NOMO-1 treated with dmso at 0.1 percent for 144 hours (cell line): ENCODE measurements around the gene WDR20.
"Not testable (repeated sequence)": the region's sequence is repeated elsewhere in the genome, so short reads cannot be mapped to it uniquely, and the experiment has no call there.

Source experiments
- DNase-seq: peaks from one replicate; lab custom pipeline; 2025; ENCODE audit not compliant: unreplicated experiment; lab: John Stamatoyannopoulos, UW

WDR20 gene

DNA sequence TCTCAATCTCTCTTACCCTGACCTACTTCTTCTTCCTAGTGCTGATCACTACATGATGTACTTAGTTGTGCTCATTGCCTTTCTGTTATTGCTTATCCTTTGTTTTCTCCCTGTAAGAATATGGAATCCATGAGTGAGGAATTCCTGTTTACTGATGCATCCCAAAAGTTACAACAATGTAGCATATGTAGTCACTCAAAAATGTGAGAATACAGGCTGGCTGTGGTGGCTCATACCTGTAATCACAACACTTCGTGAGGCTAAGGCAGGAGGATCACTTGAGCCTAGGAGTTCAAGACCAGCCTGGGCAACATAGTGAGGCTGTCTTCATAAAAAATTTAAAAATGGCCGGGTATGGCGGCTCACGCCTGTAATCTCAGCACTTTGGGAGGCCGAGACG is 8.0 kb upstream of the WDR20 start:
- DNase-seq: no peak

DNA sequence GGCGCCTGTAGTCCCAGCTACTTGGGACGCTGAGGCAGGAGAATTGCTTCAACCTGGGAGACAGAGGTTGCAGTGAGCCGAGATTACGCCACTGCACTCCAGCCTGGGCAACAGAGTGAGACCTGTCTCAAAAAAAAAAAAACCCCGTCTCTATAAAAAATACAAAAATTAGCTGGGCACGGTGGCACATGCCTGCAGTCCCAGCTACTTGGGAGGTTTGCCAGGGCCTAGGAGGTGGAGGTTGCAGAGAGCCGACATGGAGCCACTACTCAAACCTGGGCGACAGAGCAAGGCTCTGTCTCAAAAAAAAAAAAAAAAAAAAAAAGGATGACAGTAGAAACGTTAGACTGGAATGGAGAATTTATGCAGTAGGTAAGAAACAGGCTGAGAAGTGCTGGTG is 5.7 kb upstream of the WDR20 start:
- DNase-seq: not testable (repeated sequence)

DNA sequence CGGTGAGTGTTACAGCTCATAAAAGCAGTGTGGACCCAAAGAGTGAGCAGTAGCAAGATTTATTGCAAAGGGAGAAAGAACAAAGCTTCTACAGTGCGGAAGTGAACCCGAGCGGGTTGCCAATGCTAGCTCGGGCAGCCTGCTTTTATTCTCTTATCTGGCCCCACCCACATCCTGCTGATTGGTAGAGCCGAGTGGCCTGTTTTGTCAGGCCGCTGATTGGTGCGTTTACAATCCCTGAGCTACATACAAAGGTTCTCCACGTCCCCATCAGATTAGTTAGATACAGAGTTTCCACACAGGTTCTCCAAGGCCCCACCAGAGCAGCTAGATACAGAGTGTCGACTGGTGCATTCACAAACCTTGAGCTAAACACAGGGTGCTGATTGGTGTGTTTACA is 5.0 kb upstream of the WDR20 start:
- DNase-seq: not testable (repeated sequence)

DNA sequence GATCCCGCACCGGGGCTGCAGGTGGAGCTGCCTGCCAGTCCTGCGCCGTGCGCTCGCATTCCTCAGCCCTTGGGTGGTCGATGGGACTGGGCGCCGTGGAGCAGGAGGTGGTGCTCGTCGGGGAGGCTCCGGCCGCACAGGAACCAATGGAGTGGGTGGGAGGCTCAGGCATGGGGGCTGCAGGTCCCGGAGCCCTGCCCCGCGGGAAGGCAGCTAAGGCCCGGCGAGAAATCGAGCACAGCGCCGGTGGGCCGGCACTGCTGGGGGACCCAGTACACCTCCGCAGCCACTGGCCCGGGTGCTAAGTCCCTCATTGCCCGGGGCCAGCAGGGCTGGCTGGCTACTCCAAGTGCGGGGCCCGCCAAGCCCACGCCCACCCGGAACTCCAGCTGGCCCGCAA is 4.2 kb upstream of the WDR20 start:
- DNase-seq: not testable (repeated sequence)

DNA sequence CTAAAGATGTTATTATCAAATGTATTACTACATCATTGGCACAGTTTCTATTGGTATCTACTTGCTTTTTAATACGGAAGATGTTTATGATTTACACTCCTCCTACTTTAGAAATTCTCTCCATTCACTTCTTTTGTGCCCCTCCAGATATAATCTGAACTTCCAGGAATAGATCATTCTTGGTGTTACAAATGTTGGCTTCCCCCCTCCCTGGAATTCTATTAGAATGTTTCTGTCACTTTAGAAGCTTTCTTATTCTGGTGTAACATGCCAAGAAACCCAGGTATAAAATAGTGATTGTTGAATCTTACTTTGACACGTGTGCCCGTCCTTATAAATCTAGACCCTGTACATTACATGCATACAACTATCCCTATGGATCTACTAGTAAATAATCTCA is 1.2 kb upstream of the WDR20 start:
- DNase-seq: no peak

DNA sequence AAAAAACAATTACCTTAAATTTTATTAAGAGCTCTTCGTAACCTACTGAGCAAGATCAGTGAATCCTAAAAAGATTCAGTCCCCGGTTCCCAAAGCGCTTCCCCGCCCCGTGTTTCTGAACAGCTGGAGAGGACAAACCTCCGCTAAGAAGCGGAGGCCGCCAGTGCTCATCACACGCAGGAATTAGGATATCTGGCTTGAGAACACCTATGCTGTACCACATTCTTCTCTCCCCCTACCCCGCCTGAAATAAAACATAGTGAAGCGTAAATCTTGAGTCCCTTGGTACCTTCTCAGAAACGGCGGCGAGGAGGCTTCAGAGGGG is 774 bp upstream of the WDR20 start:
- no peak for DNase-seq

DNA sequence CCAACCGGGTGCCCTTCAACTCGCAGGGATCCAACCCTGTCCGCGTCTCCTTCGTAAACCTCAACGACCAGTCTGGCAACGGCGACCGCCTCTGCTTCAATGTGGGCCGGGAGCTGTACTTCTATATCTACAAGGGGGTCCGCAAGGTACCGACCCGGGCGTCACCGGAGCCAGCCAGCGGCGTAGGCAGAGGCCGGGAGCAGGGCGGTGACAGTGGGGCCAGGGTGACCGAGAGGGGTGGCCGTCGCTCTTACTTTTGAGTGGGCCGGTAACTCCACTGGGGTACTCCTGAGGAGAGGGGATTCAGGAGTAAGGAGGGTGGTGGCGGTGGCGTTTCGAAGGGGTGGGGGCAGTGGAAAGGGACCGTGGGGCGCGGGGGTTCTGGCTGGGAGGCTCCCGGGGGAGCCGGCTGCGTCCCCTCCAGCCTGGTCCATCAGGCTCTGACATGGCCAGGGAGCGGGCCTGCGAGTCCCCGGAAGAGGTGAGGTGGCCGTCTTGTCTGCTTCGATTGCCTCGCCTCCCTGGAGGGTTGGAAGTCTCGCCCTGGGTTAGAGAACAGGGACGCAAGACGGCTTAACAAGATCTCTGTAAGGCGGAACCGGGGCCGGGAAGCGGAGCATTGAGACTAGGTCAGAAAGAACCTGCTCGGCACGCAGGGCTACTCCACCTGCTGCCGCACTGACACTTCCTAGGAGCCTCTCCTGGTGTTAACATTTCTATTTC is 491 bp downstream of the WDR20 start:
- DNase-seq: no peak

DNA sequence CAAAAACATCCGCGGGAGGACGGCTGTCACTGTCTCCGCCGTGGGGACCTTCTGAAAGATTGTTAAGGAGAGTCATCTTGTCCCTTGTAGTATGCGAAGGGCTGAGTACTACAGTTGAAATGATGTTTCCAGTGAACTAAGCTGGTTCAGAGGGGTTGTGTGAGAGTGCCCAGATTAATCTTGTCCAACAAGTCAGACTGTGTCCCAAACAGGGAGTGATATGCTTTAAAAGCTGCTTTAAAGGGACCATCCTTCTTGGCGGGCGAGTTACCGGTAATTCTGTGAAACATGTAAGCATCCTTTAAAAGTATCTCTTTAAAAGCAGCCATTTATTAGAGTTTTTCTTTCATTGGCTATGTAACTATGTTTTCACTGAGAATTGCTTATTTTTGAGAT is 1.1 kb downstream of the WDR20 start:
- DNase-seq: no peak

DNA sequence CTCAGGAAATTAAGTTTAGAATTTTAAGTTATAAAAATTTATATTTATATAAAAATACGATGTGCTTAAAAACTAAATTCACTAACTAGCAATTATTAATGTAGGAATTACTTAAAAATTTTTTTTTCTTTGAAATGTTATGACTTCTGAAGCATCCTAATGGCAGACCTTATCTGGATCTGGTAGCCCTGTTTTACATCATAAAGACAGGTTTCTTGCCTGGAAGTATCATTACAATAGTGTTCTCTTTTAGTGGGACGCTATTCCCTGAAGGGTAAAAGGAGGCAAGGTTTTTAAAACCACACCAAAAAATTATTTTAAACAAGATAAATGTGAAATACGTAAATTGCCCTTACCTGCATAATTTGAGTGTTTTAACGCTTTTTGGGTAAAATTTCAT is 2.1 kb downstream of the WDR20 start:
- DNase-seq: no peak

DNA sequence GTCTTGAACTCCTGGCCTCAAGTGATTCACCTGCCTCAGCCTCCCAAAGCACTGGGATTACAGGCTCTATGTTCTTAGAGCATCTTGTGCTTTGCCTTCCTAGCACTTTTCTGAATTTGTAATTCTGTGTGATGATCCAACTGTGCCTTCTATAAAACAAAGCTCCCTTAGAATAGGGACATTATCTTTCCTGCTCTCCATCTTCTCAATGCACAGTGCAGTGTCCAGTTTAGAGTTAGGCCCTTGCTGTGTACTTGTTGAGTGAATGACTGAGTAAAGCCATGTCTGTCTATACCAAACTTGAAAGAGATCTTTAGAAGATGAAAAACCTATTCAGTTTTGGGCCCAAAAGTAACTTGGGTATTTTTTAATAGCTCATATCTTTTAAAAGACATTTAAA is 5.2 kb downstream of the WDR20 start:
- no peak for DNase-seq

DNA sequence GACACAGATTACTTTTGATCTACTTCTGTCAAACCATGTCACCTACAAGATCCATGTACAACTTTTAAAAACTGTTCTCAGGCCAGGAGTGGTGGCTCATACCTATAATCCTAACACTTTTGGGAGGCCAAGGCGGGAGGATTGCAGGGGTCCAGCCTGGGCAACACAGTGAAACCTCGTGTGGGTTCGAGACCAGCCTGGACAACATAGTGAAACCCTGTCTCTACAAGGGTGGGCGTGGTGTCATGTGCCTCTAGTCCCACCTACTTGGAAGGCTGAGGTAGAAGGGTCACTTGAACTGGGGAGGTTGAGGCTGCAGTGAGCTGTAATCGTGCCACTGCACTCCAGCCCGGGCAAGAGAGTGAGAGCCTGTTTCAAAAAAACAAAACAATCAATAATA is 5.7 kb downstream of the WDR20 start:
- no peak for DNase-seq

DNA sequence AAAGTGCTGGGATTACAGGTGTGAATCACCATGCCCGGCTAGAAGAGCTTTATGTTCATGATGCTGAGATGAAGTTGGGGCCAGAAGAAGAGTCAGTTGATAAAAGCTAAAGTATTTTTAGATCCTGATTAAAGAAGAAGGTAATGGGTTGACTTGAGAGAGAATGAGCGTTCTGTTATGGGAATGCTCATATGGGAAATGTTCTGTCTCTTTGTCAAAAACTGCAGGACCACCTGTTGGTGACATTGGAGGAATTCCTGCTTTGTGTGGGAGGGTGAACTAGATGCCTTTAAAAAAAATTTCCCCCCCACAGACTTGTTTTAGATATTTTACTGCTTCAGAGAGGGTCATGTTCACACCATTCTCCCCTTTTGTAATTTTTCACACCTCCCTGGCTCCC is 6.7 kb downstream of the WDR20 start:
- DNase-seq: no peak

DNA sequence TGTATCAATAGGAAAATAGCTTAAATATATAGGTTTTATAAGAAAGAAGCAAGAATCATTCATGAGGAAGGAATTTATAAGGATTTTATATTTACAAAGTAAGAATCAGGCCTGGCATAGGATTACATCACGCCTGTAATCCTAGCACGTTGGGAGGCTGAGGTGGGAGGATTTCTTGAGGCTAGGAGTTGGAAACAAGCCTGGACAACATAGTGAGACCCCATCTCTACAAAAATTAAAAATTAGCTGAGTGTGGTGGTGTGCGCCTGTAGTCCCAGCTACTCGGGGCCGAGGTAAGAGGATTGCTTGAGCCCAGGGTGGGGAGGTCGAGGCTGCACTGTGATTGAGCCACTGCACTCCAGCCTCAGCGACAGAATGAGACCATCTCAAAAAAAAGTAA is 10.4 kb downstream of the WDR20 start:
- DNase-seq: no peak

DNA sequence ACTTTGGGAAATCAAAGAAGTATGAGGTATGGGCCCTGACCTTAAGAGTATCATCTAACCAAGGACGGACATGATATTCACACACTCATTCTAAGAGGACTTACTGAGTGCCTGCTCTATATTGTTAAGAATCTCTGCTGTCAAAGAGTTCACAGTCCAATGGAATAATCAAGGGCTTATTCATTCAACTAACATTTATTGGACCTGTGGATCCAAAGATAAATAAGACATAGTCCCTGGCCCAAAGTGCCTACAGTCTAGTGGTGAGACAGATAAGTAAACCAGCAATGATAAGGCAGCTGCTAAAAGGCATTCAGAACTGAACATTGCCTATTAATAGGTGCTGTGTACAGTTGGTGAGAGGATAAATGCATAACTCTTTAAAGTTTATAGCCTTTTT is 11.0 kb downstream of the WDR20 start:
- no peak for DNase-seq

DNA sequence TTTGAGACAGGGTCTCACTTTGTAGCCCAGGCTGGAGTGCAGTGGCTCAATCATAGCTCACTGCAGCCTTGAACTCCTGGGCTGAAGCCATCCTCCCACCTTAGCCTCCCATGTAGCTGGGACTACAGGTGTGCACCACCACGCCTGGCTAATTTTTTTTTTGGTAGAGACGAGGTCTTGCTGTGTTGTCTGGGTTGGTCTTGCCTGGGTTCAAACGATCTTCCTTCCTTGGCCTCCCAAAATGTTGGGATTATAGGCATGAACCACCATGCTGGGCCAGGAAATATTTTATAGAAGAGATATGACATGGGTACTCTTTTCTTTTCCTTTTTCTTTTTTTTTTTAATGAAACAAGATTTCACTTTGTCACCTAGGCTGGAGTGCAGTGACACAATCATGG is 11.7 kb downstream of the WDR20 start:
- not testable (repeated sequence) for DNase-seq

DNA sequence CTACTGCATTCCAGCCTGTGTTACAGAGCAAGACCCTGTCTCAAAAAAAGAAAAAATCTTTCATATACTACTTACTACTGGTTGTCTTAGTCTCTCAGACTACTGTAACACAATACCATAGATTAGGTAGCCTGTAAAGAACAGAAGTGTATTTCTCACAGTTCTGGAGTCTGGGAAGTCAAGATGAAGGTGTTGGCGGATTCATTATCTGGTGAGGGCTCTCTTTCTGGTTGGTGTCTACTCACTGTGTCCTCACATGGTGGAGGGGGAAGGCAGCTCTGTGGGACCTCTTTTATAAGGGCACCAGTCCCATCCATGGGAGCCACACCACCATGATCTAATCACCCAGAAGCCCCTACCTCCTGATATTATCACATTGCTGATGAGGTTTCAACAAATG is 14.4 kb downstream of the WDR20 start:
- no peak for DNase-seq

DNA sequence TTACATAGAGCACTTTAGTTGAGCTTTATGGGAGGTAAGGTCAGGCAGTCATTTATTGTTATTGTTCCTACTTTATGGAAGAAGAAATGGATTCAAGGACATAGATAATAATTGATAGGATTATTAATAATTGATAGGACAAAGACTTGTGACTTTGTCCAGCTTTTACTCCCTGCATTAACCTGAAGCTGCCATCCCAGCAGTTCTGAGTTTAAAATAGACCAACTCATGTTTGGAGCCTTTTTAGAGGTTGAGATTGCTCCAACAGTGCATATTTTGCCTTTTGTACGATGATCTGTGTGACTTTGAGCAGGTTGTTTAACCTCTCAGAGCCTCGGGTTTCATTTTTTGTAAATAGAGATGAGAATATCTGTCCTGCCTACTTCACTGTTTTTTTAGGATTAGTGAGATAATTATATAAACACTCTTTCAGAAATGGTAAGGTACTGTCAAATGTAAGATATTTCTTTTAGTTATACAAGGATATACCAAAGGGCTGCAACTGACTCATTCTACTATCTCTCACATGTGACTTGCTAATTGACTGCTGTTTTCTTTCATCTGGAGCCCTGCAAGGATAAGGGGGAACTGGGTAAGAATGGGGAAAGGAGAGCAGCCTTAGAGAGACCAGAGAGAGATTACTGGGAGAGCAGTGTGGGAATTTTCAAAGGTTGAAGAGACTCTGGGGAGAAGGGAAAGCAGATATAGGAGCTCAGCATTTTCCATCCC is 15.3 kb downstream of the WDR20 start:
- no peak for DNase-seq

DNA sequence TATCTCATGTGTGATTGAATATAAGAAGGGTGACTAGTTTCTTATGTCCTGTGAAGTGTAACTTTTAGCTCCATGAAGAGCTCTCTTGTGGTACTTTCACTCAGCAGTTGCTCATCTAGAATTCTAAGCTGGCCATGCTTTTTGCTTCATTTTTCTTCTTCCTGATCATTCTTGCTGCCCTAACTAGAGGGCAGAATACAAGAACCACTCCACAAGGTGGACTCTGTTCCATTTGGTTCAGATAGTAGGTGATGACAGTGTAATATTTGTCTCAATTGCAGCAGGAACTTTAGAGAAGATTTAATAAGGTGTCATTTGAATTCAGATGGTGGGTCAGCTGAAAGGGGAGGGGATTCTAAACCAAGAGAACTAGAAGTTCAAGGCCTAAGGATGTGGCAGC is 17.6 kb downstream of the WDR20 start:
- no peak for DNase-seq

DNA sequence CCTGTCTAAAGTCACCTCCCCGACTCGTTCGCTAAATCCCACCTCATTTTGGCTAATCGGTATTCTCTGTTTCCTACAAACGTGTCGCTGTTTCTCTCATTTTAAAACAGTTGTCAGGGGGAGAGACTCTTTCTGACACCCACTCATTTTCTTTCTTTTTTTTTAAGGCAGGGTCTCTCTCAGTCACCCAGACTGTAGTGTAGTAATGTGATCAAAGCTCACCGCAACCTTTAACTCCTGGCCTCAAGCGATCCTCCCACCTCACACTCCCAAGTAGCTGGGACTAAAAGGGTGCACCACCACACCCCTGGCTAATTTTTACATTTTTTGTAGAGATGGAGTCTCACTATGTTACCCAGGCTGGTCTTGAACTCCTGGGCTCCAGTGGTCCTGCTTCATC is 19.1 kb downstream of the WDR20 start:
- DNase-seq: no peak

DNA sequence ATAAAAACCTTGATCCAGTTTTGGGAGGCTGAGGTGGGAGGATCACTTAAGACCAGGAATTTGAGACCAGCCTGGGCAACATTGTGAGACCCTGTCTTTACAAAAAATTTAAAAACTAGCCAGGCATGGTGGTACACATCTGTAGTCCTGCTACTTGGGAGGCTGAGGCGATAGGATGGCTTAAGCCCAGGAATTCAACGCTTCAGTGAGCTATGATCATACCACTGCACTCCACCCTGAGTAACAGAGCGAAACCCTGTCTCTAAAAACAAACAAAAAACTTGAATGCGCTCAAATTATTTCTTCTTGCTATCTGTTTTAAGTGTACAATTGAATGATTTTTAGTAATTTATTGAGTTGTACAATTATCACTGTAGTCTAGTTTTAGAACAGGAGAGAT is 20.1 kb downstream of the WDR20 start:
- DNase-seq: no peak

DNA sequence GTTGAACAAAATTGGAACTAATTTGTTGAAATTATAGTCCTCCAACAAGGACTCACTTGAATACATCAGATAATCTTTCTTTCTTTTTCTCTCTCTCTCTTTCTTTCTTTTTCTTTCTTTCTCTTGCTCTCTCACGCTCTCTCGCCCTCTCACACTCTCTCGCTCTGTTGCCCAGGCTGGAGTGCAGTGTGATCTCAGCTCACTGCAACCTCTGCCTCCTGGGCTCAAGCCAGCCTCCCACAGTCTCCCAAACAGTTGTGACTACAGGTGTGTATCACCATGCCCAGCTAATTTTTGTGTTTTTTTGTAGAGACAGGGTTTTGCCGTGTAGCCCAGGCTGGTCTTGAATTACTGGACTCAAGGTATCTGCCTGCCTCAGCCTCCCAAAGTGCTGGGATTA is 22.8 kb downstream of the WDR20 start:
- DNase-seq: no peak

DNA sequence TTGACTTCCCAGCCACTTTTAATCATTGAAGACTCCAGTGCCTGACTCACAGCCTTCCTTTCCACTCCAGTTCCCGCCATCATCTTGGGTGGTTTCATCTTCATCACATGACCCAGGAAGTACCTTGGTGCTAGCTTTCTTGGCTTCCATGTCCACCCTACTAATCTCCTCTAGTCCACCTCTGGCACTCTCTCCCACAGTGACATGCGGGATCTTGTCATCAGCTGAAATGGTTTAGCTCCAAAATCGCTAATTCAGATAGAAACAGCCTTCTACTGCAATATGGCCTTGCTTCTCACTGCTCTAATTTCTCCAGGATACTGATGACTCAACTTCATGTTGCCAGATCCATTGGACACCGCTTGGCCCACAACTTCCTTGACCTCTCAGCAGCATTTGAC is 24.5 kb downstream of the WDR20 start:
- no peak for DNase-seq

DNA sequence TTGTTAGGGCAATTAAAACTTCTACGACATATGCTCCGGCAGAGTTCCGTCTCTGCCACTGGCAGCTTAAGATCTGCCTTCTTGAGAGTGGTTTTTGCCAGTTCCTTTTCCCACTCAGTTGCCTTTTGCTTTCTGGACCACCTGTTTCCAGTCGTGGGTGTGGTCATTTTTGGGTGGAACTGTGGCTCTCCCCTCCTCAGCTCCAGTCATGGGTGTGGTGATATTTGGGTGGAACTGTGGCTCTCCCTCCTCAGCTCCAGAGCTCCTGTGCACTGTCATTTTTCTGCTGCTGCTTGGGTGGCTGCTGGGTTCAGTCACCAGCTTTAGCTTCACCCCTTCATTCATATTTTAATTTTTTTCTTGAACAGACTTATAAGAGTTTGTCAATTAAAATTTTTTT is 25.3 kb downstream of the WDR20 start:
- DNase-seq: no peak
